Measurements from ENCODE around the gene MFSD8. TPM values are rescaled to one million over a fixed set of nuclear protein-coding genes. Genes with fewer than 3 reads are reported as not detected.

The MFSD8 gene
- total and polyA plus RNA-seq, 2 of the 8 experiments (the other 6 are each of a cell fraction or from before 2014, with no cell fraction given) = 9.2 to 15.8 TPM

GRCh38 chr4:127982445-127982844 is 17.5 kb upstream of the MFSD8 start:
- H3K79me1 ChIP-seq (ENCODE audit: low read depth, low read length) = no peaks in the 10 kb centered on the region
- no peak overlapping the region for H3K23ac ChIP-seq (ENCODE audit: insufficient read length)
- H3K27ac ChIP-seq (ENCODE audit: low read depth, low read length) = no peak overlapping the region
- no peaks in the 10 kb centered on the region for H3K23me2 ChIP-seq (ENCODE audit: low read depth, low read length)
- no peaks in the 10 kb centered on the region for H3K9me3 ChIP-seq (ENCODE audit: insufficient read depth in 2 of 2, low read depth in 1 of 2, low read length in 1 of 2)
- no peak overlapping the region for H2BK5ac ChIP-seq (ENCODE audit: low read depth, low read length)
- H3K14ac ChIP-seq (ENCODE audit: insufficient read length) = no peak overlapping the region
- H3K4me3 ChIP-seq (ENCODE audit: extremely low read depth in 1 of 4, insufficient read depth in 2 of 4, low read depth in 3 of 4, low read length in 4 of 4) = no peak overlapping the region
- no peaks in the 10 kb centered on the region for H3K4me1 ChIP-seq (replicated peaks in 1 of 4; ENCODE audit: control insufficient read depth in 3 of 4, insufficient read depth in 4 of 4, low read length in 3 of 4)
- H3K27me3 ChIP-seq (replicated peaks in 1 of 4; ENCODE audit: control insufficient read depth in 3 of 4, extremely low read depth in 1 of 4, insufficient read depth in 3 of 4, low read length in 3 of 4) = peaks cover 0 to 1% (median 0%) of the 10 kb centered on the region in 4 experiments; a peak in 1 of 7 replicates
- no peak overlapping the region for H3K4me2 ChIP-seq (ENCODE audit: insufficient read depth in 1 of 2, low read depth in 2 of 2, low read length in 2 of 2)
- no peak overlapping the region for H2BK20ac ChIP-seq (ENCODE audit: low read length)
- no peak for TF ChIP-seq BCL11A (IDR thresholded peaks at IDR 0.05; ENCODE audit: low read depth in 2 of 2, low read length in 2 of 2)
- TF ChIP-seq SUZ12 (IDR thresholded peaks at IDR 0.05; ENCODE audit: low read length) = no peak
- no peak for TF ChIP-seq NRF1 (IDR thresholded peaks at IDR 0.05; ENCODE audit: low read depth, low read length)
- no peak for TF ChIP-seq ASH2L (IDR thresholded peaks at IDR 0.05; ENCODE audit: low read length)
- TF ChIP-seq CTCF (IDR thresholded peaks at IDR 0.05; ENCODE audit: control extremely low read depth in 1 of 3, insufficient read depth in 1 of 3, low read depth in 1 of 3, low read length in 3 of 3) = no peak
- no peak for TF ChIP-seq GABPA (IDR thresholded peaks at IDR 0.05; ENCODE audit: borderline replicate concordance, insufficient read depth, low read length)
- TF ChIP-seq RFX5 (IDR thresholded peaks at IDR 0.05; ENCODE audit: borderline replicate concordance, low read depth, low read length) = no peak
- no peak overlapping the region for H2AK5ac ChIP-seq (ENCODE audit: low read depth, low read length)
- H3K79me2 ChIP-seq (ENCODE audit: control insufficient read depth in 1 of 2, insufficient read depth in 2 of 2, low read length in 2 of 2) = no peaks in the 10 kb centered on the region
- ChIA-PET CTCF (ENCODE audit: partially characterized antibody) (no interaction called here), POLR2A (ENCODE audit: partially characterized antibody) (interaction anchor here (1.3 kb wide), 1 partner anchor 17 kb away, joined by 4 read pairs; the partner anchor contains the start of genes ABHD18 and MFSD8)
- H3K9ac ChIP-seq (replicated peaks in 1 of 4; ENCODE audit: extremely low read depth in 1 of 4, low read depth in 3 of 4, low read length in 3 of 4) = no peak overlapping the region
- H3K36me3 ChIP-seq (ENCODE audit: control insufficient read depth in 2 of 4, insufficient read depth in 4 of 4, low read length in 3 of 4) = peaks cover 0 to 14% (median 0%) of the 10 kb centered on the region in 4 experiments; a peak in 2 of 8 replicates
- no peak overlapping the region for H3K18ac ChIP-seq (ENCODE audit: extremely low read depth, low read length)
- H2BK120ac ChIP-seq (replicated peaks; ENCODE audit: low read depth, low read length) = no peak overlapping the region
- H2BK12ac ChIP-seq (ENCODE audit: low read depth, low read length) = no peak overlapping the region
- H4K8ac ChIP-seq (ENCODE audit: extremely low read depth, insufficient read depth, low read length) = no peak overlapping the region
- no peak overlapping the region for H3K56ac ChIP-seq (replicated peaks; ENCODE audit: insufficient read length, low read depth, low read length)
- no peak overlapping the region for H4K5ac ChIP-seq (ENCODE audit: insufficient read length, low read depth, low read length)
- 82% methylated on average over 2 of the region's 2 CpGs; no CpG with 5 or more reads in 1 of the 2 experiments for WGBS, 2 experiments (ENCODE audit: extremely low coverage in 1 of 2, insufficient coverage in 1 of 2, insufficient read length in 1 of 2, insufficient replicate concordance in 2 of 2, low coverage in 1 of 2, low lambda C conversion rate in 2 of 2, missing lambda C conversion rate in 1 of 2)
- no peak overlapping the region for H2AFZ ChIP-seq (ENCODE audit: low read length)
- no peak overlapping the region for H3K4ac ChIP-seq (replicated peaks; ENCODE audit: insufficient read length, low read depth, low read length)
- FAIRE-seq (no peak), DNase-seq (ENCODE audit: low read depth in 1 of 2, low spot score in 2 of 2) (no peak)
- no peak overlapping the region for H2BK15ac ChIP-seq (ENCODE audit: low read length)
- no peak overlapping the region for H4K91ac ChIP-seq (replicated peaks; ENCODE audit: insufficient read length, low read length)
- no peaks in the 10 kb centered on the region for H4K20me1 ChIP-seq (replicated peaks in 1 of 2; ENCODE audit: control insufficient read depth in 1 of 2, insufficient read depth in 2 of 2, low read length in 2 of 2)

All from H1 (cell line).